Prostate gland (tissue), 2 donors: ENCODE data around the gene ATP6V1E1. TPM values are rescaled to one million over a fixed set of nuclear protein-coding genes. Genes with fewer than 3 reads are reported as not detected.
"Not testable (repeated sequence)": the region's sequence is repeated elsewhere in the genome, so short reads cannot be mapped to it uniquely, and the experiment has no call there.

ENCODE experiments used
- DNase-seq: peaks from one replicate; pipeline ENCODE4 v3.0.0-alpha.2; 2019; ENCODE audit warnings: low spot score
- H3K27ac ChIP-seq, 2 donors: fragments of 200-600 bp; sonication (generic); 2 replicates each; pipeline ENCODE4 v1.5.1; 2017 to 2019
- H3K27me3 ChIP-seq: fragments of 200-600 bp; sonication (generic); replicated peaks from 2 replicates; pipeline ENCODE4 v1.5.1; 2019; ENCODE audit not compliant: insufficient read depth
- H3K36me3 ChIP-seq, 2 donors: fragments of 200-600 bp; sonication (generic); 1 replicate in 1 of 2; 2 replicates in 1 of 2; pipeline versions ENCODE4 v1.5.1 to v1.8.1; 2017 to 2019
- H3K4me1 ChIP-seq: fragments of 200-600 bp; sonication (generic); replicated peaks from 2 replicates; pipeline ENCODE4 v1.5.1; 2019
- H3K4me3 ChIP-seq, 2 donors: fragments of 200-600 bp; sonication (generic); 2 replicates each; pipeline ENCODE4 v1.5.1; 2017 to 2019
- H3K9me3 ChIP-seq: fragments of 200-600 bp; sonication (generic); 2 replicates; pipeline ENCODE4 v1.5.1; 2017
- CTCF ChIP-seq, 4 experiments: fragments of 200-600 bp in 2 of 4; fragments of 450-650 bp in 2 of 4; sonication (generic) in 2 of 4; IDR thresholded peaks; 1 replicate in 3 of 4; 2 replicates in 1 of 4; pipeline ENCODE4 v1.5.1; 2016 to 2019; ENCODE audit warnings: antibody characterized with exemption in 4 of 4, mild to moderate bottlenecking in 2 of 4, moderate library complexity in 2 of 4
- POLR2A ChIP-seq: fragments of 450-650 bp; IDR thresholded peaks from one replicate; pipeline ENCODE4 v1.6.1; 2016; ENCODE audit warnings: antibody characterized with exemption, mild to moderate bottlenecking
- POLR2AphosphoS5 ChIP-seq: sonication (generic); formaldehyde crosslinking; IDR thresholded peaks from one replicate; pipeline ENCODE4 v1.6.1; 2017; ENCODE audit warnings: antibody characterized with exemption
- WGBS: methylation state at CpG from one replicate; pipeline ENCODE4 v1.1.5; 2018; 5-methylcytosine and 5-hydroxymethylcytosine counted together
- intact Hi-C: fragments of 100-400 bp; cut with DNase I; formaldehyde crosslinking; loops from one replicate; pipeline ENCODE4 v1.14.2; 2022
- total RNA-seq, 2 donors: library from RNA; depleted of rRNA; stranded (reverse); fragments of >200 nt; gene quantifications; one replicate each; pipeline ENCODE4 v1.1.0, GENCODE V29; 2016

Gene ATP6V1E1
- total RNA-seq, 2 donors from 2014 or later, result 101 to 150 TPM

- intact Hi-C loops, result loop anchor here (10.0 kb wide), 1 partner anchor 49 kb away; the partner anchor contains the start of gene ATP6V1E1
- H3K27ac ChIP-seq, result no peak overlapping the region
- no peaks in the 10 kb centered on the region for H3K36me3 ChIP-seq
- H3K4me3 ChIP-seq, result no peak overlapping the region
- H3K27me3 ChIP-seq, result no peaks in the 10 kb centered on the region
- WGBS, result 93% methylated on average over 4 of the region's 4 CpGs
- TF ChIP-seq POLR2AphosphoS5 (no peak), CTCF (IDR thresholded peaks at IDR 0.05) (no peak), POLR2A (no peak)
- H3K9me3 ChIP-seq, result no peaks in the 10 kb centered on the region
- no peak for DNase-seq
- no peaks in the 10 kb centered on the region for H3K4me1 ChIP-seq
Observed at GRCh38 chr22:17575681-17576080, 52.9 kb downstream of the ATP6V1E1 start.

- TF ChIP-seq CTCF (IDR thresholded peaks at IDR 0.05) (no peak), POLR2AphosphoS5 (no peak), POLR2A (no peak)
- H3K9me3 ChIP-seq, result no peaks in the 10 kb centered on the region
- no peak overlapping the region for H3K4me3 ChIP-seq
- 78% methylated on average over 5 of the region's 5 CpGs for WGBS
- no peaks in the 10 kb centered on the region for H3K27me3 ChIP-seq
- H3K27ac ChIP-seq, result no peak overlapping the region
- no peaks in the 10 kb centered on the region for H3K4me1 ChIP-seq
- intact Hi-C loops, result loop anchor here (10.0 kb wide), 1 partner anchor 50 kb away; the partner anchor contains the start of gene ATP6V1E1
- DNase-seq, result no peak
- H3K36me3 ChIP-seq, result no peaks in the 10 kb centered on the region
Observed at GRCh38 chr22:17575151-17575550, 53.4 kb downstream of the ATP6V1E1 start.

GRCh38 chr22:17570851-17571631 lies 57.5 kb downstream of the ATP6V1E1 start:
- Histone ChIP-seq H3K4me3 (peak overlapping the region; percentile 16 to 34), H3K27ac (peak overlapping the region; percentile 79 to 86), H3K27me3 (no peaks in the 10 kb centered on the region), H3K9me3 (no peaks in the 10 kb centered on the region), H3K4me1 (no peaks in the 10 kb centered on the region), H3K36me3 (no peaks in the 10 kb centered on the region)
- WGBS, result 19% methylated on average over 21 of the region's 21 CpGs
- intact Hi-C loops, result loop anchor here (10.0 kb wide), 1 partner anchor 54 kb away; the partner anchor contains the start of gene ATP6V1E1
- DNase-seq, result peak; percentile 63
- TF ChIP-seq POLR2AphosphoS5 (peak; percentile 85), POLR2A (no peak)

GRCh38 chr22:17569971-17570511 lies 58.5 kb downstream of the ATP6V1E1 start:
- Histone ChIP-seq H3K27me3 (no peaks in the 10 kb centered on the region), H3K27ac (peak overlapping the region; percentile 79 to 86), H3K9me3 (no peaks in the 10 kb centered on the region), H3K36me3 (no peaks in the 10 kb centered on the region), H3K4me1 (no peaks in the 10 kb centered on the region), H3K4me3 (peak overlapping the region in 1 of 2 donors; percentile 34)
- intact Hi-C loops, result loop anchor here (10.0 kb wide), 2 partner anchors 55 to 215 kb away; partner anchors contain the start of gene ATP6V1E1
- TF ChIP-seq POLR2A (no peak), POLR2AphosphoS5 (no peak), CTCF (IDR thresholded peaks at IDR 0.05) (no peak)
- no peak for DNase-seq
- WGBS, result 42% methylated on average over 8 of the region's 8 CpGs

GRCh38 chr22:17566776-17567175 lies 61.8 kb downstream of the ATP6V1E1 start:
- WGBS, result 91% methylated on average over 10 of the region's 10 CpGs
- TF ChIP-seq CTCF (IDR thresholded peaks at IDR 0.05) (no peak), POLR2AphosphoS5 (no peak), POLR2A (no peak)
- no peaks in the 10 kb centered on the region for H3K9me3 ChIP-seq
- H3K27me3 ChIP-seq, result no peaks in the 10 kb centered on the region
- no peak for DNase-seq
- no peaks in the 10 kb centered on the region for H3K4me1 ChIP-seq
- H3K4me3 ChIP-seq, result no peak overlapping the region
- no peak overlapping the region for H3K27ac ChIP-seq
- no peaks in the 10 kb centered on the region for H3K36me3 ChIP-seq
- intact Hi-C loops, result loop anchor here (10.0 kb wide), 1 partner anchor 218 kb away; no protein-coding TSS in a partner anchor

- 88% methylated on average over 19 of the region's 19 CpGs for WGBS
- not testable (repeated sequence) for H3K9me3 ChIP-seq, H3K36me3 ChIP-seq, DNase-seq, H3K4me1 ChIP-seq, H3K27ac ChIP-seq, H3K27me3 ChIP-seq, H3K4me3 ChIP-seq
- intact Hi-C loops, result loop anchor here (10.0 kb wide), 1 partner anchor 219 kb away; no protein-coding TSS in a partner anchor
Observed at GRCh38 chr22:17566016-17566687, 62.4 kb downstream of the ATP6V1E1 start.
